ENCODE results near the gene HSF2BP. TPM values are rescaled to one million over a fixed set of nuclear protein-coding genes. Genes with fewer than 3 reads are reported as not detected.
"Not testable (repeated sequence)": the region's sequence is repeated elsewhere in the genome, so short reads cannot be mapped to it uniquely, and the experiment has no call there.

HSF2BP gene
- total and polyA plus RNA-seq, 4 experiments from 2014 or later, result 0.39 to 0.70 (median 0.67) TPM; not detected in 1

DNA sequence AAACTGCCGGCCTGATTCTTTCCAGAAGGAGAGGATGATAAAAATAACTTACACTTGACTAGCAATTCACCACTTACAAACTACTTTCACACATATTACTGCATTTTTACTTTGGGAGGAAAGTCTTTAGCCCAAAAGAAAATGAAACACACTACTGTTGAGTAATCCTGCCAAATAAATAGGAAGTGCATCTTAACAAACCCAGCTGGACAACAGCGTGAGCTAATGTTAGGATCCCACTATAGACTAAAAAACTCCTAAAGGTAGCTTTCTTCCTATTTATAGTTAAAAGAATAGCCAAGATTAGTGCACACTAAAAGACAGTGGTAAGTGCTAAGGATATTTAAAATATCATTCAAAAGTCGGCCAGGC is 83.8 kb downstream of the HSF2BP start:
- peaks cover 0 to 2% (median 0%) of the 10 kb centered on the region in 8 donors for H3K9me3 Mint-ChIP-seq
- ChIA-PET POLR2A (ENCODE audit: partially characterized antibody) (no interaction called here), CTCF (ENCODE audit: partially characterized antibody) (no interaction called here)
- H3K36me3 Mint-ChIP-seq, result no peaks in the 10 kb centered on the region
- peaks cover 13 to 17% of the 10 kb centered on the region in 2 donors for H3K27me3 Mint-ChIP-seq
- H3K4me3 Mint-ChIP-seq, result no peak overlapping the region
- Histone ChIP-seq H3K4me3 (ENCODE audit: low read length in 2 of 2) (no peak overlapping the region), H3K27me3 (ENCODE audit: insufficient read depth, low read length) (no peaks in the 10 kb centered on the region), H3K27ac (ENCODE audit: low read depth, low read length) (no peak overlapping the region), H3K9me3 (ENCODE audit: control insufficient read depth in 1 of 2, low read length in 2 of 2) (no peaks in the 10 kb centered on the region), H3K36me3 (ENCODE audit: insufficient read depth, low read length) (no peaks in the 10 kb centered on the region), H3K4me1 (ENCODE audit: insufficient read depth, low read length) (no peaks in the 10 kb centered on the region)
- H3K4me1 Mint-ChIP-seq, result no peaks in the 10 kb centered on the region
- no peak for DNase-seq
- no peak overlapping the region for H3K27ac Mint-ChIP-seq
- intact Hi-C loops (cut with micrococcal nuclease), result no loop called here

DNA sequence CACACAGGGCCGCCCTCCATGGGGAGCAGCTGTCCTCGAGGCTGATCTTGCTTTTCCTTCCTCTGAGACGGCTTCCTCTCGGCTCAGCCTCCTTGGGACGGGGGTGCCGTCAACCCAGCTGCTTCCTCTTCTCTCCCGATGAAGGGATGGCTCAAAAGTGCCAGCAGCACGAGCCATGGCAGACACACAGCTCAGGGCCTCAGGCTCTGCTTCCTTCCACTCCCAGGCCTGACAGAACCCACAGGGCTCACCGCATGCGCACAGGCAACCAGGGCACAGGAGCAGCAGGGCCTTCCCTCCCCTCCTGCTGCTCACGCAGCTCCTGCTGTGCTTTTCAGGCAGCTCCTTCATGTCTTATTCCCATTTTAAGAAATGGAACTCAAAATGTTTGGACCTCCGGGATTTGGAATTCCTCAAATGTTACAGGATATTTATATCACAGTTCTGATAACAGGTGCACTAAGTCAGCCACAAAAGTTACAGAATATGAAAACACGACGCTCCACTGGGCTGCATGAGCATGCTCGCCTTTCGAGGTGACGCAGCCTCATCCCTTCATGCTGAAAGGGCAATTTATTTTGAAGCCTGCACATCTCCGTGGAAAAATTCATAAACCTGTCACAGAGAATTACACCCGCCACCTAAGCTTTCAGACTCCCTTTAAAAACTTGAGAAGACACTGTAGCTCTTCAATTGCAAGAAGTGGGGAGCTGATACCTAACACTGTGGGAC is 84.4 kb downstream of the HSF2BP start:
- ChIA-PET POLR2A (ENCODE audit: partially characterized antibody) (no interaction called here), CTCF (ENCODE audit: partially characterized antibody) (no interaction called here)
- H3K36me3 ChIP-seq (ENCODE audit: insufficient read depth, low read length), result no peaks in the 10 kb centered on the region
- peak in 1 of 5 donors; percentile 0 for DNase-seq
- Mint-ChIP-seq H3K4me3 (no peak overlapping the region), H3K36me3 (no peaks in the 10 kb centered on the region), H3K9me3 (peaks cover 0 to 2% (median 0%) of the 10 kb centered on the region in 8 donors), H3K27ac (no peak overlapping the region), H3K27me3 (peaks cover 9 to 17% of the 10 kb centered on the region in 2 donors), H3K4me1 (no peaks in the 10 kb centered on the region)
- H3K27ac ChIP-seq (ENCODE audit: low read depth, low read length), result no peak overlapping the region
- H3K27me3 ChIP-seq (ENCODE audit: insufficient read depth, low read length), result no peaks in the 10 kb centered on the region
- intact Hi-C loops (cut with micrococcal nuclease), result no loop called here
- no peaks in the 10 kb centered on the region for H3K9me3 ChIP-seq (ENCODE audit: control insufficient read depth in 1 of 2, low read length in 2 of 2)
- no peak overlapping the region for H3K4me3 ChIP-seq (ENCODE audit: low read length in 2 of 2)
- H3K4me1 ChIP-seq (ENCODE audit: insufficient read depth, low read length), result no peaks in the 10 kb centered on the region

DNA sequence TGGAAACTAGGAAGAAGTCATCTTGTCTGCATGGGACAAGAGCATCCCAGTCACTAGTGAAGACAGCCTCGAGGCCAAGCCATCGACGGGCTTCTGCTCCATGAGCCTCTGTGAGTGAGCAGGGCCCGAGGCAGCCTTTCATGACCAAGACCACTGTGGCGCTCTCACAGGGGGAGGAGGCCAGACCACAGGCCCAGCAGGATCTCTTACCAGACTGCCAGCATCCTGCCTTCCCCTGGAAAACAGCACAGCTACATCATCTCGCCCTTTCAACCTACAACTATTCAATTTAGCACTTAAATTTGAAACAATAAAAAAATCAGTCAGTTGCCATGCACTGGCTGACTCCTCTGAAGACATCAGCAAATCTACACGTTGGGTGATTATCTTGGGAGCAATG is 85.4 kb downstream of the HSF2BP start:
- Histone ChIP-seq H3K36me3 (ENCODE audit: insufficient read depth, low read length) (no peaks in the 10 kb centered on the region), H3K9me3 (ENCODE audit: control insufficient read depth in 1 of 2, low read length in 2 of 2) (no peaks in the 10 kb centered on the region), H3K27me3 (ENCODE audit: insufficient read depth, low read length) (no peaks in the 10 kb centered on the region), H3K4me3 (ENCODE audit: low read length in 2 of 2) (no peak overlapping the region), H3K4me1 (ENCODE audit: insufficient read depth, low read length) (no peaks in the 10 kb centered on the region), H3K27ac (ENCODE audit: low read depth, low read length) (no peak overlapping the region)
- Mint-ChIP-seq H3K9me3 (peaks cover 0 to 2% (median 0%) of the 10 kb centered on the region in 8 donors), H3K27me3 (peaks cover 8 to 15% of the 10 kb centered on the region in 2 donors), H3K4me1 (no peaks in the 10 kb centered on the region), H3K4me3 (no peak overlapping the region), H3K27ac (no peak overlapping the region), H3K36me3 (no peaks in the 10 kb centered on the region)
- CTCF ChIA-PET (ENCODE audit: partially characterized antibody), result no interaction called here
- POLR2A ChIA-PET (ENCODE audit: partially characterized antibody), result no interaction called here
- DNase-seq, result peak in 1 of 5 donors; percentile 3
- intact Hi-C loops (cut with micrococcal nuclease), result no loop called here

DNA sequence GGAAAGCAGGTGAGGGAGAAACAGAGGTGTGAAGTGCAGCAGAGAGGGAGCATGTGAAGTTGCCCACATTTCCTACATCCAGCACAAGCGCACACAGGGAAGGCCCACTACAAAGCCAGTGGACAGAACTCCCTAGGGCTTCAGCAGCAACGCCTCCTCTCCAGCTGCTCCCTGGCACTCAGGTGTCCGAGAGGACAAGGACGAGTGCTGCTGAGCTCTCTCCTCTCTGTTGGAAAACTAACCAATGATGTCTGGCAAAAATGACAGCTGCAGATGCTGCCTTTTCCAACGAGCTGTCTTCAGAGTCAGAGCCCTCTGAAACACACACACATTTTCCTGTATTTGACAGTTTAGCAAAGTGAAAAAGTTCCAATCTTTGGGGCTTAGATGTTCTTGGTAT is 86.8 kb downstream of the HSF2BP start:
- ChIA-PET CTCF (ENCODE audit: partially characterized antibody) (no interaction called here), POLR2A (ENCODE audit: partially characterized antibody) (no interaction called here)
- no peaks in the 10 kb centered on the region for H3K4me1 Mint-ChIP-seq
- peak in 1 of 5 donors; percentile 11 for DNase-seq
- peaks cover 0 to 2% (median 0%) of the 10 kb centered on the region in 8 donors for H3K9me3 Mint-ChIP-seq
- H3K27me3 Mint-ChIP-seq, result peaks cover 8 to 9% of the 10 kb centered on the region in 2 donors
- Histone ChIP-seq H3K36me3 (ENCODE audit: insufficient read depth, low read length) (no peaks in the 10 kb centered on the region), H3K27ac (ENCODE audit: low read depth, low read length) (no peak overlapping the region), H3K4me3 (ENCODE audit: low read length in 2 of 2) (no peak overlapping the region), H3K9me3 (ENCODE audit: control insufficient read depth in 1 of 2, low read length in 2 of 2) (no peaks in the 10 kb centered on the region), H3K4me1 (ENCODE audit: insufficient read depth, low read length) (no peaks in the 10 kb centered on the region), H3K27me3 (ENCODE audit: insufficient read depth, low read length) (no peaks in the 10 kb centered on the region)
- no peak overlapping the region for H3K27ac Mint-ChIP-seq
- no peaks in the 10 kb centered on the region for H3K36me3 Mint-ChIP-seq
- intact Hi-C loops (cut with micrococcal nuclease), result no loop called here
- H3K4me3 Mint-ChIP-seq, result no peak overlapping the region

DNA sequence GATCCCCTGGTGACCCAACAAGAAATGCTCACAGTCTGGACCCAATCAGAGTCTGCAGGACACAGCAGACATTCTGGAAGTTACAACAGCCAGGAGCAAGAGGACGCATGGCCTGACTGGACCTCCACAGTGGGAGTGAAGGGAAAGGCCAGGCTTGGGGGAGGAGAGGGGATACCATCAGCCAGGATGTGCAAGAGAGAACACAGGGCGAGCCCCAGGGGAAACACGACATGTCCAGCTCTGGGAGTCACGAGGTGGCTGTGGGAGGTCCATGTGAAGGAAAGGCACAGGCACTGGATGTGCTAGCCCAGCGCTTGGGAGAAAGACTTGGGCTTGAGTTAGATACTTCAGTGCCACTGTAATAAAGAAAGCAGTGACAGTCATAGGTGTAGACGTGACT is 87.3 kb downstream of the HSF2BP start:
- Mint-ChIP-seq H3K4me1 (no peaks in the 10 kb centered on the region), H3K27me3 (peaks cover 8 to 9% of the 10 kb centered on the region in 2 donors), H3K4me3 (peak overlapping the region in 1 of 8 donors; percentile 7), H3K36me3 (no peaks in the 10 kb centered on the region), H3K9me3 (peaks cover 0 to 2% (median 0%) of the 10 kb centered on the region in 8 donors), H3K27ac (no peak overlapping the region)
- H3K9me3 ChIP-seq (ENCODE audit: control insufficient read depth in 1 of 2, low read length in 2 of 2), result no peaks in the 10 kb centered on the region
- no peak overlapping the region for H3K27ac ChIP-seq (ENCODE audit: low read depth, low read length)
- H3K36me3 ChIP-seq (ENCODE audit: insufficient read depth, low read length), result no peaks in the 10 kb centered on the region
- intact Hi-C loops (cut with micrococcal nuclease), result no loop called here
- peak in 1 of 5 donors; percentile 27 for DNase-seq
- CTCF ChIA-PET (ENCODE audit: partially characterized antibody), result no interaction called here
- POLR2A ChIA-PET (ENCODE audit: partially characterized antibody), result no interaction called here
- no peaks in the 10 kb centered on the region for H3K4me1 ChIP-seq (ENCODE audit: insufficient read depth, low read length)
- H3K4me3 ChIP-seq (ENCODE audit: low read length in 2 of 2), result no peak overlapping the region
- H3K27me3 ChIP-seq (ENCODE audit: insufficient read depth, low read length), result no peaks in the 10 kb centered on the region

DNA sequence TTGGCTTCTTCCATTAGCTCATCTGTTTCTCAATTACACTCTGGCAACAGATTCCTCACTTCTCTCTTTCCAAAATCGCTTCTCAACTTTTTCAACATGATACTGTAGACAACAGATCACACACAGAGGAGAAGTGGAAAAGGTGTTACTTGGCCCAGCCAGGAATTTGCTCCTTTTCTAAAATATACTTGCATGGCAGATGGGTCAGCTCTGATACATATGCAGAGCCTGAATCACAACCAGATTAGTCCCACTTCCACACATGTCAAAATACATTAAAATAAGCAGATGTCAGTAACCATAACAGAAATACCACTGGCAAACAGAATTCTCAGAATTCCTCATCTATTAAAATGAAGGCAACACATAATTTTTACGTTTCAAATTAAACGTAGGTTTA is 89.1 kb downstream of the HSF2BP start:
- H3K36me3 ChIP-seq (ENCODE audit: insufficient read depth, low read length); H3K9me3 Mint-ChIP-seq; H3K4me3 ChIP-seq (ENCODE audit: low read length in 2 of 2); H3K27me3 ChIP-seq (ENCODE audit: insufficient read depth, low read length); H3K36me3 Mint-ChIP-seq; DNase-seq; POLR2A ChIA-PET (ENCODE audit: partially characterized antibody); H3K27me3 Mint-ChIP-seq; CTCF ChIA-PET (ENCODE audit: partially characterized antibody); intact Hi-C loops (cut with micrococcal nuclease); H3K4me1 ChIP-seq (ENCODE audit: insufficient read depth, low read length); H3K9me3 ChIP-seq (ENCODE audit: control insufficient read depth in 1 of 2, low read length in 2 of 2); H3K4me3 Mint-ChIP-seq; H3K27ac Mint-ChIP-seq; H3K4me1 Mint-ChIP-seq; H3K27ac ChIP-seq (ENCODE audit: low read depth, low read length): not testable (repeated sequence)

DNA sequence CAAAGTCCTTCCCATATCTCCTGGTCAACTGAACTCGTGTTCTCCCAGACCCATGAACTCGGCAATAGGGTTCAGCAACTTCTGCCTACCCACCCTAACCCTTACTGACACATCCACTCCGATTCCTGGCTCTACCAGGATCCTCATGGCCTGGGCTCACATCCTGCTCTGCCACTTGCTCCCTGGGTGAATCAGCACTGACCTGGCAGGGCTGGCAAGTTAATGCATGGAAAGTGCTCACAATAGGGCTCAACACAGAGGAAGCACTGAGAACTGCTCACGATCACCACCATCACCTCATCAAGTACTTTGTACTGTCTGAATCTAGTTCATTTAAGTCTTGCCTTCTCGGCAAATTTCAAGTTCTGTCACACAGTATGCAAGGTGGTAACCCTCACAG is 96.8 kb downstream of the HSF2BP start:
- H3K27ac Mint-ChIP-seq; H3K27me3 ChIP-seq (ENCODE audit: insufficient read depth, low read length); H3K36me3 Mint-ChIP-seq; CTCF ChIA-PET (ENCODE audit: partially characterized antibody); H3K4me1 ChIP-seq (ENCODE audit: insufficient read depth, low read length); H3K27me3 Mint-ChIP-seq; H3K9me3 Mint-ChIP-seq; H3K27ac ChIP-seq (ENCODE audit: low read depth, low read length); H3K9me3 ChIP-seq (ENCODE audit: control insufficient read depth in 1 of 2, low read length in 2 of 2); H3K4me3 Mint-ChIP-seq; H3K36me3 ChIP-seq (ENCODE audit: insufficient read depth, low read length); H3K4me3 ChIP-seq (ENCODE audit: low read length in 2 of 2); intact Hi-C loops (cut with micrococcal nuclease); POLR2A ChIA-PET (ENCODE audit: partially characterized antibody); DNase-seq; H3K4me1 Mint-ChIP-seq: not testable (repeated sequence)

DNA sequence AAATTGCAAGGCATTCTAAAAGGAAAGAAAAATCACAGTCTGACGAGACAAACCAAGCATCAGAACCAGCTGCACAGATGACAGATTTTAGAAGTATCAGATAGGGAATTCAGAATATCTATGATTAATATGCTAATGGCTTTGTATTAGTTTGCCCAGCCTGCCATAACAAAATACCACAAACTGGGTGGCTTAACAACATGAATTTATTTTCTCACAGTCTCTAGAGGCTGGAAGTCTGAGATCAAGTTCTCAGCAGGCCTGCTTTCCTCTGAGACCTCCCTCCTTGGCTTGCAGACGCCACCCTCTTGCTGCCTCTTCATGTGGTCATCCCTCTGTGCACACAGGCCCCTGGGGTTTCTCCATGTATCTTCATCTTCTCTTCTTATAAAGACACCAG is 118.7 kb downstream of the HSF2BP start:
- CTCF ChIA-PET (ENCODE audit: partially characterized antibody); H3K36me3 ChIP-seq (ENCODE audit: insufficient read depth, low read length); DNase-seq; intact Hi-C loops (cut with micrococcal nuclease); H3K27ac Mint-ChIP-seq; H3K36me3 Mint-ChIP-seq; POLR2A ChIA-PET (ENCODE audit: partially characterized antibody); H3K4me3 ChIP-seq (ENCODE audit: low read length in 2 of 2); H3K27me3 ChIP-seq (ENCODE audit: insufficient read depth, low read length); H3K4me1 Mint-ChIP-seq; H3K9me3 ChIP-seq (ENCODE audit: control insufficient read depth in 1 of 2, low read length in 2 of 2); H3K27me3 Mint-ChIP-seq; H3K4me3 Mint-ChIP-seq; H3K4me1 ChIP-seq (ENCODE audit: insufficient read depth, low read length); H3K9me3 Mint-ChIP-seq; H3K27ac ChIP-seq (ENCODE audit: low read depth, low read length): not testable (repeated sequence)
